MCF 10A (cell line): Measurements from ENCODE around the gene GPR149. TPM values are rescaled to one million over a fixed set of nuclear protein-coding genes. Genes with fewer than 3 reads are reported as not detected.

Experiments
- BruUV-seq: library from RNA; stranded (reverse); fragments of 400-500 nt; replicated peaks from 2 replicates; lab custom pipeline; 2021; lab: Mats Ljungman, UMichigan
- CTCF ChIA-PET: fragments of 300-600 bp; sonication (Branson Sonifier 250); formaldehyde crosslinking; extraction: SDS; loops from one replicate; lab custom pipeline; 2021; ENCODE audit warnings: antibody characterized with exemption, inconsistent platforms; lab: Yijun Ruan, JAX
- POLR2A ChIA-PET: fragments of 300-600, 350-650 bp; sonication (Branson Sonifier 250); formaldehyde crosslinking; extraction: SDS; loops from one replicate; lab custom pipeline; 2020; ENCODE audit warnings: antibody characterized with exemption, inconsistent platforms; lab: Yijun Ruan, JAX
- DNase-seq: peaks from one replicate; pipeline ENCODE4 v3.0.0-alpha.2; 2018; ENCODE audit not compliant: unreplicated experiment
- H3K27ac Mint-ChIP-seq: one replicate; pipeline ENCODE4 v1.8.0; 2022; ENCODE audit warnings: mild to moderate bottlenecking, low read depth, mixed read lengths; ENCODE audit not compliant: unreplicated experiment
- H3K27me3 Mint-ChIP-seq: one replicate; pipeline ENCODE4 v1.8.0; 2022; ENCODE audit warnings: mixed read lengths; ENCODE audit not compliant: insufficient read depth, unreplicated experiment
- H3K36me3 Mint-ChIP-seq: one replicate; pipeline ENCODE4 v1.8.0; 2022; ENCODE audit warnings: mild to moderate bottlenecking, moderate library complexity, mixed read lengths; ENCODE audit not compliant: insufficient read depth, unreplicated experiment
- H3K4me1 Mint-ChIP-seq: one replicate; pipeline ENCODE4 v1.8.0; 2022; ENCODE audit warnings: mixed read lengths; ENCODE audit not compliant: insufficient read depth, unreplicated experiment
- H3K4me3 Mint-ChIP-seq: one replicate; pipeline ENCODE4 v1.8.0; 2022; ENCODE audit warnings: mild to moderate bottlenecking, moderate library complexity, mixed read lengths; ENCODE audit not compliant: unreplicated experiment
- H3K9me3 Mint-ChIP-seq: one replicate; pipeline ENCODE4 v1.8.0; 2022; ENCODE audit warnings: mixed read lengths; ENCODE audit not compliant: unreplicated experiment
- CTCF ChIP-seq: fragments of 200-600 bp; IDR thresholded peaks from one replicate; pipeline ENCODE4 v1.8.0; 2022; ENCODE audit warnings: antibody characterized with exemption, mild to moderate bottlenecking; ENCODE audit not compliant: unreplicated experiment
- intact Hi-C: fragments of 100-400 bp; cut with micrococcal nuclease; formaldehyde crosslinking; loops from 2 replicates; pipeline ENCODE4 v1.14.1; 2022
- total RNA-seq: library from RNA; stranded (reverse); gene quantifications from 2 replicates; pipeline ENCODE4 v1.2.3, GENCODE V29; 2022

GPR149 gene
- total RNA-seq, 1 experiment from 2014 or later = not detected

- no peak for TF ChIP-seq CTCF
- ChIA-PET POLR2A (interaction anchor here (0.7 to 1.8 kb wide), 3 partner anchors 9 to 25 kb away, joined by 3 to 4 read pairs (median 4); no protein-coding TSS in a partner anchor), CTCF (interaction anchor here (0.7 to 1.3 kb wide), 2 partner anchors 13 to 159 kb away, joined by 3 read pairs; no protein-coding TSS in a partner anchor)
- DNase-seq = no peak
- Mint-ChIP-seq H3K4me1 (no peaks in the 10 kb centered on the region), H3K27ac (no peak overlapping the region), H3K4me3 (no peak overlapping the region), H3K9me3 (no peaks in the 10 kb centered on the region), H3K27me3 (no peaks in the 10 kb centered on the region), H3K36me3 (peaks cover 97% of the 10 kb centered on the region)
- BruUV-seq = no TSS peak
- intact Hi-C loops = no loop called here
These were observed 125.1 kb downstream of the GPR149 start for GRCh38 chr3:154304936-154305335.

- no peak for DNase-seq
- no TSS peak for BruUV-seq
- H3K9me3 Mint-ChIP-seq = no peaks in the 10 kb centered on the region
- no peaks in the 10 kb centered on the region for H3K4me1 Mint-ChIP-seq
- no peaks in the 10 kb centered on the region for H3K27me3 Mint-ChIP-seq
- CTCF ChIA-PET = no interaction called here
- intact Hi-C loops = no loop called here
- no peak for TF ChIP-seq CTCF
- POLR2A ChIA-PET = interaction anchor here (0.7 to 1.8 kb wide), 3 partner anchors 9 to 24 kb away, joined by 3 to 4 read pairs (median 4); no protein-coding TSS in a partner anchor
- no peak overlapping the region for H3K4me3 Mint-ChIP-seq
- peaks cover 97% of the 10 kb centered on the region for H3K36me3 Mint-ChIP-seq
- H3K27ac Mint-ChIP-seq = no peak overlapping the region
These were observed 125.7 kb downstream of the GPR149 start for GRCh38 chr3:154304116-154304786.

GRCh38 chr3:154301561-154301960 is 128.4 kb downstream of the GPR149 start:
- no peaks in the 10 kb centered on the region for H3K27me3 Mint-ChIP-seq
- BruUV-seq = no TSS peak
- intact Hi-C loops = no loop called here
- H3K4me1 Mint-ChIP-seq = no peaks in the 10 kb centered on the region
- no peak for TF ChIP-seq CTCF
- H3K36me3 Mint-ChIP-seq = peaks cover 88% of the 10 kb centered on the region
- no peak for DNase-seq
- peak overlapping the region; percentile 4 for H3K27ac Mint-ChIP-seq
- H3K4me3 Mint-ChIP-seq = no peak overlapping the region
- ChIA-PET CTCF (interaction anchor here (1.1 kb wide), 1 partner anchor 12 kb away, joined by 4 read pairs; no protein-coding TSS in a partner anchor), POLR2A (no interaction called here)
- no peaks in the 10 kb centered on the region for H3K9me3 Mint-ChIP-seq

- ChIA-PET CTCF (interaction anchor here (1.2 kb wide), 1 partner anchor 253 kb away, joined by 4 read pairs; no protein-coding TSS in a partner anchor), POLR2A (no interaction called here)
- Mint-ChIP-seq H3K4me3 (no peak overlapping the region), H3K27me3 (no peaks in the 10 kb centered on the region), H3K36me3 (peaks cover 84% of the 10 kb centered on the region), H3K9me3 (no peaks in the 10 kb centered on the region), H3K4me1 (no peaks in the 10 kb centered on the region), H3K27ac (no peak overlapping the region)
- BruUV-seq = no TSS peak
- intact Hi-C loops = no loop called here
- no peak for DNase-seq
- no peak for TF ChIP-seq CTCF
These were observed 136.0 kb downstream of the GPR149 start for GRCh38 chr3:154294016-154294415.
